Esophagus squamous epithelium (tissue), 4 donors: ENCODE measurements around the gene ENOPH1.

Experiments used
- POLR2A ChIP-seq, 4 donors: fragments of 450-650 bp; IDR thresholded peaks; one replicate each; pipeline ENCODE4 v1.6.1; 2017; ENCODE audit warnings: antibody characterized with exemption in 4 of 4, mild to moderate bottlenecking in 4 of 4, moderate library complexity in 3 of 4
- TF ChIP-seq, protein P1 (sequence below), 6 experiments: fragments of 450-650 bp in 4 of 6; fragments of 200-600 bp in 2 of 6; sonication (generic) in 2 of 6; IDR thresholded peaks; one replicate each; pipeline ENCODE4 v1.5.1; 2016 to 2019; ENCODE audit warnings: antibody characterized with exemption in 6 of 6, mild to moderate bottlenecking in 4 of 6, moderate library complexity in 4 of 6

DNA sequence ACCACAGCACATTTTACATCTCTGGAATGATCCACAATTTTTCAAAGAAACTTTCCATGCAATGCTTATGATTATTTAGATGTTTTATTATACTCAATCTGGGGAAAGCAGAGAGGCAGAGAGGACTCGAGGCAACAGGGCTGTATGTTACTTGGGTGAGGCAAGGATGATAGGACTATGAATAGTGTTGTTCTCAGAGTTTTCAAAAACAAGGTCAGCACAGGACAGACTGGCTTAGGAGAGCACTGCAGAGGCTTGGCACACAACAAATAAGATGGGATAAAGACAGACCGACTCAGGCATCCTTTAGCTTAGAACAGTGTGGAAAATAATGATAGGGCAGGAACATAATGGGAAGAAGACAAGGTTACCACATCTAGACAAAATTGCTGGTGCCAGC is 66.0 kb downstream of the ENOPH1 start:
- TF ChIP-seq, protein P1, sequence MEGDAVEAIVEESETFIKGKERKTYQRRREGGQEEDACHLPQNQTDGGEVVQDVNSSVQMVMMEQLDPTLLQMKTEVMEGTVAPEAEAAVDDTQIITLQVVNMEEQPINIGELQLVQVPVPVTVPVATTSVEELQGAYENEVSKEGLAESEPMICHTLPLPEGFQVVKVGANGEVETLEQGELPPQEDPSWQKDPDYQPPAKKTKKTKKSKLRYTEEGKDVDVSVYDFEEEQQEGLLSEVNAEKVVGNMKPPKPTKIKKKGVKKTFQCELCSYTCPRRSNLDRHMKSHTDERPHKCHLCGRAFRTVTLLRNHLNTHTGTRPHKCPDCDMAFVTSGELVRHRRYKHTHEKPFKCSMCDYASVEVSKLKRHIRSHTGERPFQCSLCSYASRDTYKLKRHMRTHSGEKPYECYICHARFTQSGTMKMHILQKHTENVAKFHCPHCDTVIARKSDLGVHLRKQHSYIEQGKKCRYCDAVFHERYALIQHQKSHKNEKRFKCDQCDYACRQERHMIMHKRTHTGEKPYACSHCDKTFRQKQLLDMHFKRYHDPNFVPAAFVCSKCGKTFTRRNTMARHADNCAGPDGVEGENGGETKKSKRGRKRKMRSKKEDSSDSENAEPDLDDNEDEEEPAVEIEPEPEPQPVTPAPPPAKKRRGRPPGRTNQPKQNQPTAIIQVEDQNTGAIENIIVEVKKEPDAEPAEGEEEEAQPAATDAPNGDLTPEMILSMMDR (IDR thresholded peaks at IDR 0.05): no peak
- TF ChIP-seq POLR2A (IDR thresholded peaks at IDR 0.05): no peak
